NCI-H1048 (cell line): ENCODE measurements around the gene FAM184A.
"Not testable (repeated sequence)": the region's sequence is repeated elsewhere in the genome, so short reads cannot be mapped to it uniquely, and the experiment has no call there.

Source experiments
- DNase-seq: peaks from one replicate; lab custom pipeline; 2025; lab: John Stamatoyannopoulos, UW

The FAM184A gene

GRCh38 chr6:119100115-119100514 lies 21.7 kb upstream of the FAM184A start:
- no peak for DNase-seq

DNA sequence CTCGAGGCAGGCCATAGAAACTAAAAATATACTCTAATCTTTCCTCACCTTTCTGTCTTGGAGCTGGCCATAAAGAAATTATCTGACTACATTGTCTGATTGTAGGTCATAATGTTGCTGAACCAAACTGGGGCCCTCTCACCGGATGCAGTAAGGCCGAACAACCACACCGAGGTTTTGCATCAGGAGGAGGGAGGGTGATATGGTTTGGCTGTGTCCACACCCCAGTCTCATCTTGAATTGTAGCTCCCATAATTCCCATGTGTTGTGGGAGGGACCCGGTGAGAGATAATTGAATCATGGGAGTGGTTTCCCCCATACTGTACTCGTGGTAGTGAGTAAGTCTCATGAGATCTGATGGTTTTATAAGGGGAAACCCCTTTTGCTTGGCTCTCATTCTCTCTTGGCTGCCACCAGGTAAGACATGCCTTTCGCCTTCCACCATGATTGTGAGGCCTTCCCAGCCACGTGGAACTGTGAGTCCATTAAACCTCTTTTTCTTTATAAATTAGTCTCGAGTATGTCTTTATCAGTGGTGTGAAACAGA lies 19.4 kb upstream of the FAM184A start:
- not testable (repeated sequence) for DNase-seq

DNA sequence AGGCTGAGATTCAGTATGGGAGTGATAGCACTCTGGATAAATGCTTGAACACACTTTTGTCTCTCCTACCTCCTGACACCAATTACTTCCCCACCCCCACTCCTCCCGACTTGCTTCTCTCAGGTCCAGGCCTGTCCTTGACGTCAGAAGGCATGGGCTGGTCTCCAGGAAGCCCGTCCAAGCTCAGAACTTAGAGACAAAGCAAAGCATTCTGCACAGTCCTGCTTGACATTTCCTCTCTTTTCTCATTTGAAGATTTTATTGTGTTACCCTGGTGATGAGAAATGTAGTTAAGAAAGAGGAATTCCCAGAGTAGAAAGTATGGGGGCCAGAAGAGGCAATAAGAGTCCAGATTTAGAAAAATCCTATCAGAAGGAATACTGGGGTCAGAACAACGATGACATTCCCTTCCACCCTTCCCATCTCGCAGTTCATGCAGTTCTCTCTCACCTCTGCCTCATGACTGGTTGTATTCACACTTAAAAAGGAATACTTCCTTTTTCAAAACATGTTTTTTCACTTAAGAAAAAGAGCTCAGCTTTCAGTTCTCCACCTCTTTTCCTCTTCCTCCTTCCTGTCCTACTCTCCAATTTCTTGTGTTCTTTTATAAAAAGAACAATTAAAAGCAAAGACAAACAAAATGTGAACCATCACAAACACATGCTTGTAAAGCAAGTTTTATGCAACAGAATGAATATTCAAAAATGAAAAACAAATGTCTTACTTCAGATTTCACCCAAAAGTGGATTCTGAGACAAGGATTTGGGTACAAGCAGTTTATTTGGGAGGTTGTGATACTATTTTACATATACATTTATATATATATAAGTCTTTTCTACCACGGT lies 18.5 kb upstream of the FAM184A start:
- no peak for DNase-seq

- DNase-seq = no peak
Observed at GRCh38 chr6:119090256-119090655, 11.8 kb upstream of the FAM184A start.

- no peak for DNase-seq
Observed at GRCh38 chr6:119084784-119085183, 6.3 kb upstream of the FAM184A start.

DNA sequence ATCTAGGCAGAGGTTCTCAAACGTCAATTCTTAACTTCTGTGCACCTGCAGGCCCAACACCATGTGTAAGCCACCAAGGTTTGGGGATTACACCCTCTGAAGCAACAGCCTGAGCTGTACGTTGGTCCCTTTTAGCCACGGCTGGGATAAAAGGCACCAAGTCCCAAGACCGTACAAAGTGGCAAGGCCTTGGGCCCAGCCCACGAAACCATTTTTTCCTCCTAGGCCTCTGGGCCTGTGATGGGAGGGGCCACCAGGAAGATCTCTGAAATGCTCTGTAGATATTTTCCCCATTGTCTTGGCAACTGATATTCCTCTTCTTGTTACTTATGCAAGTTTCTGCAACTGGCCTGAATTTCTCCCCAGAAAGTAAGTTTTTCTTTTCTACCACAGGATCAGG lies 4.5 kb upstream of the FAM184A start:
- DNase-seq = no peak

DNA sequence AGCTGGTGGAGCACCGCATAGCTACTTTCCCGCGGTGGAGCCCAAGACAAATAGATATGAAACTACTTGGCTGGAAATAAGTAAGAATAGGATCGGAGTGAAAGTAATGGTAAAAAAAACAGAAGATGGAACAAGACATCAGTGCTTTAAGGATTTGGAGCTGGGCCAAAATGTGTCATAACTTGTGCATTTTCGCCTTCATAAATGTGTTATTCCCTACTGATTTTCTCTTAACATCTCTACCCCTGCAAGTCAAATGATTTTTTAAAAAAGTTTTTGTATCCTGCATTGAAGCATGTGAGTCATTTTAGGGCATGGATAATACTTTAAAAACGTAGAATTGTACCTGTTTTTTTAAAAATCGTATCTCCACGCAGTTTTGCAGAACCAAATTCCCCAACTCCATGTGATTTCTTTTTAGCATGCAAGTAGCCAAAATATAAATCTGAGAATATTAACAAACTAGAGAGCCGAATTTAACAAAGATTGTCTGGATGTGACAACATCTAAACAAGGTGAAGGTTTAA lies 882 bp upstream of the FAM184A start:
- DNase-seq = no peak

- no peak for DNase-seq
Observed at GRCh38 chr6:119077643-119078375, 655 bp downstream of the FAM184A start.

- DNase-seq = no peak
Observed at GRCh38 chr6:119077391-119077642, 1.1 kb downstream of the FAM184A start.

DNA sequence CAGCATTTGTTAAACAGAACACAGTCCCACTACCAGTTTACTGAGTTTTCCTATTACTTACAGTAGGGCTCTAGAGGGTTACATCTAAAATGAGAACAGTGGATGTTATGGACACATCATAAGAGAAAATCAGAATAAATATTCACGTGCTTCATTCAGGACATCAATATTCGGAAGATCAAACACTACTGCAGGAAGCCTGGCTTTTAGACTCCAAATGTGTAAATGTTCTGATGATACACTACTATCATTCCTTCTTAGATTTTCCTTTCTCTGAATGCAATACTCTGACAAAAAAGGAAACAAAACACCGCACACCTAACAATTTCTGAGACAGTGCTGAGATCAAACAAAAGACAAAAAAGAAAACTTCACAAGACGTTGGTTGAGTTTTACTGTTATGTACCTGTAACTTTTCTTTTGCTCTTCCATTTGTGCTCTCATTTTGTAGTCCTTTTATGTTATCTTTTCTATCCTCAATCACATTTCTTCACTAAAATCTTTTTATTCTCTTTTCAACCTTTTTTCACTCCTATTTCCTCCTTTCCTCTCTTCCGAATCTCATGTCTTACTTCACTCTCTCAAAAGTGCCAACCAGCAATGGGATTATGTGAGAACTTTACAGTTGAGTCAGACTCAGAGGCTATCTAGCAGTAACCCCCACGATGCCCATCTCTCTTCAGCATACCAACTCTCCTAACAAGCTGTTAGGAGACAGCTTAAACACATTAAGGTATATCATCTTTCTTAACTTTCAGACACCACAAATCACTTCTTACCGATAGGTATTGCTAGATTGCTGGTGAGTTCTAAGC lies 1.7 kb downstream of the FAM184A start:
- no peak for DNase-seq

DNA sequence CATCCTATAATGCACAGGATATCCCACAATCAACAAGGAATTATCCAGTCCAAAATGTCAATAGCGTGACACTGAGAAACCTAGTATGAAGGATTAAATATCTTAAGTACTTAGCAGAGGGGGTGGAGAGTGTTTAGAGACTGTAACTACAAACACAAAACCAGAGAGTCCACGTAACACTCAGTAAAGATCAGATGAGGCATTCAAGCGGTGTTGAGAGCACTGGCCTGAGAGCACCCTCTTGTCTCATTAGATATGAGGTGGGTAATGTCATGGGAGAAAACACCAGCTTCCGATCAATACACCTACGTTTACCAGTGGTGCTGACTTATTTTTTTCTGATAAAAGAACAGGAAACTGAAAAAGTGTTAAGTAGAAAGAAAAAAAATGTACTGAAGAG lies 2.3 kb downstream of the FAM184A start:
- no peak for DNase-seq

DNA sequence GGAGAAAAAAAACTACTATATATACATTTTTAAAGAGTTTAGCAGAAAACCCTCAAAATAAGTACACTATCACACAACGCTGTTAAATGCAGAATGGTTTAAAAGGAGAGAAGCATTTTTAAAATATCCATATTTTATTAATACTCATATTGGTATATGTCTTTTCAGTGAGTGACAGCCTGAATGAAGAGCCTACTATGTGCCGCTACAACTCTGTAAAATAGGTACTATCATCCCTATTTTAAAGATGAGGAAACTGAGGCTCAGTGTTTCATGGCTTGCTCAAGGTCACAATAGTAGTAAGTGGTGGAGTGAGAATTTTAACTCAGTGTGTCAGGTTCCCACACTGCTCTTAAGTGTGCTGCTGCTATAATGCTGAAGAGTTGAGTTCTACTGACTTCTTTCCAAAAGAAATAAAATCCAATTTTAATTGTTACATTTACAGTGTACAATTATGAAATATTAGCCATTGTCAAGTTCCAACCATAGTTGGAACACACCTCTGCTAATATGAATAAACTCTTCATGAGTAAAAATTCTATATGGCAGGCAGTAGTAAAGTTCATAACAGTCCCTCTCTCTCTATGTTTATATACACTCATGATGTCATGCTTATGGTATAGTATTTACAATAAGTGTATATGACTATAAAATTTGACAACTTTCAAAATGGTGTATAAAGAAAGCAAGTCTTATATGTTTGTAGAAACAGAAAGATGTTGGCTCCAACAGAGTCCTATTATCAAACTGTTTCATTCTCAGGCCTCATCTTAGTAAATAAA lies 3.1 kb downstream of the FAM184A start:
- DNase-seq = no peak

- no peak for DNase-seq
Observed at GRCh38 chr6:119073307-119074051, 5.0 kb downstream of the FAM184A start.

DNA sequence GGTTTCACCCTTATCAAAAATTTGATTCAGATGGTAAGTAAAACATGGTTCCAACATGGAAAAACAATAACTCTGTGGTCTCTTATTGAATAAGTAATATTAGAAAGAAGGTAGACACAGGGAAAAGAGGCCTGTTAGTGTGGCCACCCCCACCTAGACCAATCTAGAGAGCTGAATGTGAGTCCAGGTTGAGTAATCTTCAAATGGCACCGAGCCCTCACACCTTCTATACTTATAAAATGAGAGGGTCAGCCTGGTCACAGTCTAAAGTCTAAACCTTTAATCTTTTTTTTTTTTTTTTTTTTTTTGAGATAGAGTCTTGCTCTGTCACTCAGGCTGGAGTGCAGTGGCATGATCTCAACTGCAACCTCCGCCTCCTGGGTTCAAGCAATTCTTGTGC lies 6.9 kb downstream of the FAM184A start:
- DNase-seq = no peak

DNA sequence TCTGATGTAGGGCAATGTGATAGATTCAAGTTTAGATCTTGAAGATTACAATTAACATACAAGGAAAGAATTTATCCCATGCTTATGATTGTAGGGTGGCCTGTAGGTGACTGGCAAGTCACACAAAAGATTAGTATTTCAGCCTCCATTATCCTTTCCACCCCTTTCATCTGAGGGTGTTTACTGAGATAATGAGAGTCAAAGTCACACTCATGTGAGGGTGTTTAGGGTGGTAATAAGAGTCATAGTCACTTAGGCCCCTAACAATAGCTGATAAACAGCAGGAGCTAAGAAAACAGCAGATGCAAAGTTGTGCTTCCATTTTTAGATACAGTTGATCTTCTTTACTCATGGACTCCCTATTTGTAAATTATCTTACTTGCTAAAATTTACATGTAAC lies 11.4 kb downstream of the FAM184A start:
- DNase-seq = no peak

DNA sequence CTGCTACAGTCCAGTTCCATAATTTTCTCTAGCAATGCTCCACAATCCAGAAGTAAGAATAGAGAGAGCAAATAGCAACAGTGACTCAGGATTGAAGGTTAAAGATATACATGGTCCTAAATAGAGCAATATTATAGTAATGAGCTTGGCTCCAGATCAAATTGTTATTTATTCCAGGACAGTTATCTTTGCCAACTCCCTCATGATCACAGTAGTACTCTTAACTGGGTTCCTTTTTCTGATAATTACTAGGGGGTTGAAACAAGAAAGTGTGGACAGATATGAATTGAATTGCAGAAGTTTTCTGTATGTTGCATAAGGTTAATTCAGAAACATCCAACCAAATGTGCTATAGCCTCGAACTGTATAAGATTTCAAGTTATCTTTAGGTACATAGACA lies 11.9 kb downstream of the FAM184A start:
- no peak for DNase-seq

DNA sequence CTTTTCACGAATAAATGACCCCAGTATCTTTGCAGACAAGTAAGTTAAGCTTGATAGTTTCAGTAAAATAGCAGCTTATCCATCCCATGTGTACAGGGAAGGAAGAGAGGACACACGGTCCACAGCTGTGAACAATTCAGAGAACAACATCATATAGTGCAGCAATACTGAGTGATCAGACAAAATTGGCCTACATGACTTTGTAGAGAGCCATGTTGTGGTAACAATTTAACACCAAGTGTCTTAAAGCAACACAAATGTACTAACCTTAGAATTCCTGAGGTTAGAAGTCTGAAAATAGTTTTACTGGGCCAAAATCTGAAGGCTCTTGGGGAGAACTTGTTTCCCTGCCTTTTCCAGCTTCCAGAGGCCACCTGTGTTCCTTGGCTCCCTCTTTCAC lies 12.5 kb downstream of the FAM184A start:
- no peak for DNase-seq

GRCh38 chr6:119065382-119065781 lies 13.1 kb downstream of the FAM184A start:
- DNase-seq = no peak

GRCh38 chr6:119063491-119063890 lies 15.0 kb downstream of the FAM184A start:
- no peak for DNase-seq

DNA sequence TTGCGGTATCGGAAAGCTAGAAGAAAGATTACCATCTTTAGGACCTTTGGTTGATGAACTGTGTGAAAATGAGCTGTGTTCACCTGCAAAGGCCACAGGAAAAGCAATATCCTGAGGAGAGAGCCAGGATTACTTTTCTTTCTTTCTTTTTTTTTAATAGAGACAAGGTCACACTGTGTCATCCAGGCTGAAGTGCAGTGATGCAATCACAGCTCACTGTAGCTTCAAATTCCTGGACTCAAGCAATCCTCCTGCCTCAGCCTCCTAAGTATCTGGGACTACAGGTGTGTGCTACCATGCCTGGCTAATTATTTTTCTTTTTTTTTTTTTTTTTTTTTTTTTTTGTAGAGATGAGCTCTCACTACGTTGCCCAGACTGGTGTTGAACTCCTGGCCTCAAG lies 17.2 kb downstream of the FAM184A start:
- no peak for DNase-seq
